GM21737 (cell line): ENCODE measurements around the gene RAB26.
A peak's percentile ranks its signal among the peaks of the same experiment; 100 is the strongest.

Experiments used
- ATAC-seq: cut with Tn5 transposase; IDR thresholded peaks from one replicate; pipeline ENCODE4 v1.9.1; 2021; ENCODE audit warnings: mild to moderate bottlenecking, moderate library complexity; ENCODE audit not compliant: unreplicated experiment

RAB26 gene

GRCh38 chr16:2142942-2143877 lies 5.2 kb upstream of the RAB26 start:
- no peak for ATAC-seq

GRCh38 chr16:2143878-2144485 lies 4.4 kb upstream of the RAB26 start:
- ATAC-seq: no peak

- ATAC-seq: no peak
These were observed 2.6 kb upstream of the RAB26 start for GRCh38 chr16:2145843-2146242.

- no peak for ATAC-seq
These were observed 1.0 kb upstream of the RAB26 start for GRCh38 chr16:2147378-2147777.

- no peak for ATAC-seq
These were observed 547 bp downstream of the RAB26 start for GRCh38 chr16:2148714-2149629.

- no peak for ATAC-seq
These were observed 1.4 kb downstream of the RAB26 start for GRCh38 chr16:2149630-2150417.

GRCh38 chr16:2150418-2151187 lies 2.2 kb downstream of the RAB26 start:
- no peak for ATAC-seq

- no peak for ATAC-seq
These were observed 3.0 kb downstream of the RAB26 start for GRCh38 chr16:2151188-2152091.

GRCh38 chr16:2152695-2153506 lies 4.5 kb downstream of the RAB26 start:
- no peak for ATAC-seq

GRCh38 chr16:2154533-2155090 lies 6.2 kb downstream of the RAB26 start:
- ATAC-seq: no peak

- peak; percentile 83 for ATAC-seq
These were observed 6.9 kb downstream of the RAB26 start, which contains the start of gene TRAF7 for GRCh38 chr16:2155091-2155950. TRAF7 (plus strand) TSS chr16:2155782; CDS start chr16:2163921, 8,139 bp downstream.

- no peak for ATAC-seq
These were observed 7.8 kb downstream of the RAB26 start for GRCh38 chr16:2155977-2156848.

GRCh38 chr16:2156849-2157224 lies 8.4 kb downstream of the RAB26 start:
- no peak for ATAC-seq

GRCh38 chr16:2157480-2158261 lies 9.2 kb downstream of the RAB26 start:
- no peak for ATAC-seq

GRCh38 chr16:2158262-2158638 lies 9.8 kb downstream of the RAB26 start:
- no peak for ATAC-seq
